WI38 (cell line): Measurements from ENCODE around the gene MSL1.

Experiments
- H3K4me3 ChIP-seq: 2 replicates; pipeline ENCODE4 v1.5.1; 2011; ENCODE audit warnings: low read depth, mild to moderate bottlenecking, control low read depth, low read length
- CTCF ChIP-seq: IDR thresholded peaks from 2 replicates; pipeline ENCODE4 v1.5.1; 2012; ENCODE audit warnings: low read depth, mild to moderate bottlenecking, control low read depth, low read length

Gene MSL1

GRCh38 chr17:40168262-40168832 is 46.6 kb downstream of the MSL1 start:
- H3K4me3 ChIP-seq: no peak overlapping the region
- peak; percentile 61 for TF ChIP-seq CTCF

- no peak overlapping the region for H3K4me3 ChIP-seq
- TF ChIP-seq CTCF: no peak
Measured at GRCh38 chr17:40170325-40170724, 48.6 kb downstream of the MSL1 start.

GRCh38 chr17:40171750-40172149 is 50.0 kb downstream of the MSL1 start:
- H3K4me3 ChIP-seq: no peak overlapping the region
- TF ChIP-seq CTCF: no peak

- no peak for TF ChIP-seq CTCF
- H3K4me3 ChIP-seq: no peak overlapping the region
Measured at GRCh38 chr17:40173091-40173777, 51.5 kb downstream of the MSL1 start.

GRCh38 chr17:40173778-40174135 is 52.0 kb downstream of the MSL1 start:
- TF ChIP-seq CTCF: no peak
- no peak overlapping the region for H3K4me3 ChIP-seq

- H3K4me3 ChIP-seq: no peak overlapping the region
- no peak for TF ChIP-seq CTCF
Measured at GRCh38 chr17:40174514-40174913, 52.7 kb downstream of the MSL1 start.

- H3K4me3 ChIP-seq: no peak overlapping the region
- TF ChIP-seq CTCF: no peak
Measured at GRCh38 chr17:40175928-40176753, 54.4 kb downstream of the MSL1 start.
